ENCODE results near the gene TRIM66. TPM values are rescaled to one million over a fixed set of nuclear protein-coding genes. Genes with fewer than 3 reads are reported as not detected.

TRIM66 gene
- total RNA-seq, 1 experiment from 2014 or later, result 2.1 TPM

- Histone ChIP-seq H4K8ac (replicated peaks; ENCODE audit: insufficient read length, low read depth, low read length) (no peak overlapping the region), H3K14ac (ENCODE audit: insufficient read depth, low read length) (no peak overlapping the region), H3K23me2 (ENCODE audit: insufficient read length, low read depth, low read length, poor library complexity, severe bottlenecking) (no peaks in the 10 kb centered on the region), H3K23ac (ENCODE audit: insufficient read length, low read depth, low read length) (no peak overlapping the region), H3K4me1 (ENCODE audit: insufficient read depth, low read length) (peaks cover 3% of the 10 kb centered on the region; the same call in 1 of the 2 replicates), H3K27ac (ENCODE audit: insufficient read length, low read depth, low read length) (no peak overlapping the region), H3K27me3 (ENCODE audit: insufficient read depth, low read length) (no peaks in the 10 kb centered on the region), H3K9ac (ENCODE audit: extremely low read depth, insufficient read length, low read length) (no peak overlapping the region), H3K9me3 (ENCODE audit: control insufficient read depth, low read depth, low read length) (no peaks in the 10 kb centered on the region), H2AFZ (ENCODE audit: low read length) (no peak overlapping the region), H2BK5ac (ENCODE audit: insufficient read length, low read length) (no peak overlapping the region), H3K4me2 (ENCODE audit: insufficient read depth, insufficient read length, low read length) (no peak overlapping the region), H3K79me2 (ENCODE audit: insufficient read depth, low read length) (no peaks in the 10 kb centered on the region), H4K20me1 (ENCODE audit: control insufficient read depth, insufficient read depth, insufficient read length) (no peaks in the 10 kb centered on the region), H2BK20ac (ENCODE audit: low read depth, low read length, poor library complexity, severe bottlenecking) (no peak overlapping the region), H2AK5ac (ENCODE audit: insufficient read length, low read length) (no peak overlapping the region), H3K18ac (ENCODE audit: insufficient read length, low read depth, low read length) (no peak overlapping the region), H2BK12ac (ENCODE audit: insufficient read length, low read depth, low read length) (no peak overlapping the region), H3K56ac (ENCODE audit: insufficient read length, low read depth, low read length) (no peak overlapping the region), H2BK15ac (ENCODE audit: low read depth, low read length) (no peak overlapping the region), H3T11ph (ENCODE audit: low read length) (no peak overlapping the region), H3K4ac (ENCODE audit: low read depth, low read length) (no peak overlapping the region), H4K5ac (ENCODE audit: insufficient read length, low read depth, low read length) (no peak overlapping the region), H4K91ac (ENCODE audit: insufficient read length, low read depth, low read length) (no peak overlapping the region), H3K79me1 (ENCODE audit: insufficient read depth, low read depth, low read length, poor library complexity, severe bottlenecking) (no peaks in the 10 kb centered on the region), H2BK120ac (ENCODE audit: low read depth, low read length, poor library complexity, severe bottlenecking) (no peak overlapping the region)
- Mint-ChIP-seq H3K27me3 (ENCODE audit: low read depth) (no peaks in the 10 kb centered on the region), H3K27ac (peak overlapping the region in 1 of 3 experiments; percentile 93; a peak in 1 of 7 replicates), H3K4me1 (peaks cover 15 to 23% of the 10 kb centered on the region in 2 experiments), H3K36me3 (ENCODE audit: insufficient read depth in 1 of 3, low read depth in 3 of 3) (peaks cover 3 to 7% (median 7%) of the 10 kb centered on the region in 3 experiments; a peak in 4 of 7 replicates), H3K4me3 (no peak overlapping the region), H3K9me3 (peaks cover 3 to 5% of the 10 kb centered on the region in 2 experiments; a peak in 3 of 5 replicates)
- no peak for DNase-seq
- TF ChIP-seq CTCF (conservative IDR thresholded peaks at IDR 0.05), result no peak
These were observed 94.5 kb downstream of the TRIM66 start for GRCh38 chr11:8587915-8588314.
